ENCODE results near the gene ACP7. TPM values are rescaled to one million over a fixed set of nuclear protein-coding genes. Genes with fewer than 3 reads are reported as not detected.

ACP7 gene
- total and polyA plus RNA-seq, 2 donors (not counting 3 experiments of a cell fraction or from before 2014, with no cell fraction given): 0.04 to 0.49 TPM

DNA sequence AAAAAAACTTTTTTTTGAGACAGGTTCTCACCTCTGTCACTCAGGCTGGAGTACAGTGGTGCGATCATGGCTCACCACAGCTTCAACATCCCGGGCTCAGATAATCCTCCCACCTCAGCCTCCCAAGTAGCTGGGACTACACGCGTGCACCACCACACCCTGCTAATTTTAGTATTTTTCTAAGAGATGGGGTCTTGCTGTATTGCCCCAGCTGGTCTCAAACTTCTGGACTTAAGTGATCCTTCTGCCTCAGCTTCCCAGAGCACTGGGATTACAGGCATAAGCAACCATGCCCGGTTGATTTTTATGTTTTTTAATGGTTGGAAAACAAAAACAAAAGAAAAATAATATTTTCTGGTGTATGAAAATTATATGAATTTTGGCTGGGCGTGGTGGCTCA lies 9.2 kb upstream of the ACP7 start:
- Histone ChIP-seq H3K9me3 (replicated peaks; ENCODE audit: control insufficient read depth, insufficient read depth, low read length) (no peaks in the 10 kb centered on the region), H3K4me1 (ENCODE audit: control insufficient read depth, extremely low read depth, insufficient read depth, low read length) (peaks cover 23% of the 10 kb centered on the region), H3K27ac (ENCODE audit: insufficient read depth, low read depth, low read length) (peak overlapping the region; percentile 82), H3K4me2 (ENCODE audit: insufficient read depth, low read length) (no peak overlapping the region), H3K9me1 (replicated peaks; ENCODE audit: control insufficient read depth, extremely low read depth, insufficient read depth, low read length) (no peaks in the 10 kb centered on the region), H3K27me3 (ENCODE audit: control insufficient read depth in 2 of 2, insufficient read depth in 2 of 2, low read length in 2 of 2) (no peaks in the 10 kb centered on the region), H2AFZ (ENCODE audit: low read depth, low read length) (no peak overlapping the region), H3K36me3 (ENCODE audit: control insufficient read depth in 2 of 2, extremely low read depth in 1 of 2, insufficient read depth in 2 of 2, low read length in 2 of 2) (no peaks in the 10 kb centered on the region), H4K20me1 (replicated peaks; ENCODE audit: control insufficient read depth, extremely low read depth, insufficient read depth, low read length) (no peaks in the 10 kb centered on the region), H3K4me3 (replicated peaks in 1 of 3; ENCODE audit: insufficient read depth in 1 of 3, low read depth in 1 of 3, low read length in 3 of 3) (no peak overlapping the region), H3K9ac (replicated peaks; ENCODE audit: extremely low read depth, insufficient read depth, low read length) (no peak overlapping the region), H3K79me2 (ENCODE audit: control insufficient read depth, insufficient read depth, low read length) (no peaks in the 10 kb centered on the region)
- FAIRE-seq (no peak), DNase-seq (ENCODE audit: low read depth, low spot score) (no peak)
- intact Hi-C loops (cut with micrococcal nuclease): no loop called here
- no peak for TF ChIP-seq POLR2AphosphoS5 (IDR thresholded peaks at IDR 0.05; ENCODE audit: insufficient read depth, low read depth, low read length)
- no peak for TF ChIP-seq FOS (IDR thresholded peaks at IDR 0.05; ENCODE audit: borderline replicate concordance, insufficient read depth, low read length)
- TF ChIP-seq, protein P1, sequence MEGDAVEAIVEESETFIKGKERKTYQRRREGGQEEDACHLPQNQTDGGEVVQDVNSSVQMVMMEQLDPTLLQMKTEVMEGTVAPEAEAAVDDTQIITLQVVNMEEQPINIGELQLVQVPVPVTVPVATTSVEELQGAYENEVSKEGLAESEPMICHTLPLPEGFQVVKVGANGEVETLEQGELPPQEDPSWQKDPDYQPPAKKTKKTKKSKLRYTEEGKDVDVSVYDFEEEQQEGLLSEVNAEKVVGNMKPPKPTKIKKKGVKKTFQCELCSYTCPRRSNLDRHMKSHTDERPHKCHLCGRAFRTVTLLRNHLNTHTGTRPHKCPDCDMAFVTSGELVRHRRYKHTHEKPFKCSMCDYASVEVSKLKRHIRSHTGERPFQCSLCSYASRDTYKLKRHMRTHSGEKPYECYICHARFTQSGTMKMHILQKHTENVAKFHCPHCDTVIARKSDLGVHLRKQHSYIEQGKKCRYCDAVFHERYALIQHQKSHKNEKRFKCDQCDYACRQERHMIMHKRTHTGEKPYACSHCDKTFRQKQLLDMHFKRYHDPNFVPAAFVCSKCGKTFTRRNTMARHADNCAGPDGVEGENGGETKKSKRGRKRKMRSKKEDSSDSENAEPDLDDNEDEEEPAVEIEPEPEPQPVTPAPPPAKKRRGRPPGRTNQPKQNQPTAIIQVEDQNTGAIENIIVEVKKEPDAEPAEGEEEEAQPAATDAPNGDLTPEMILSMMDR (IDR thresholded peaks at IDR 0.05; ENCODE audit: extremely low read depth in 1 of 2, insufficient read depth in 1 of 2, low read depth in 1 of 2, low read length in 2 of 2): no peak
- POLR2A ChIA-PET: interaction anchor here (1.3 kb wide), 1 partner anchor 17 kb away, joined by 3 read pairs; no protein-coding TSS in a partner anchor
- BruUV-seq (replicated peaks): no TSS peak
- CTCF ChIA-PET: interaction anchor here (1.5 to 3.2 kb wide), 2 partner anchors 23 to 43 kb away, joined by 3 to 29 read pairs; no protein-coding TSS in a partner anchor
- dilution Hi-C loops (cut with MboI; ENCODE audit: extremely low pct_ligation_motif_present, low sequenced_read_pairs): no loop called here

DNA sequence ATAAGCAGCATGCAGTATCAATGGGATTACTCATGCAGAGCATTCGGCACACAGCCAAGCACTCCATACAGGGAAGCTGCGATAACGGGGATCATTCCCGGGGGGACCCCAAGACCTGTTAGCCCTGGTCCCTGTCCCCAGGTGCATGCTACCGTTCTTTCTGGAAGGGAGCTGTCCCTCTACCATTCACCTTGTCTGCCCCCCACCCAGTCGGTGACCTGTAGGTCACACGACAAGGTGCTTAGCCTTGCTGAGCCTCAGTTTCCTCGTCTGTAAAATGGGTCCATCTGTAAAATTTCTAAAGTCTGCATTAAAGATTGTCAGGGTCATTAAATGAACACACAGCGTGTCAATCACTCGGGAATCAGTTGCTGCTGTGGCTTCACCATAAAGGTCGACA lies 6.8 kb upstream of the ACP7 start:
- no peaks in the 10 kb centered on the region for H3K79me2 ChIP-seq (ENCODE audit: control insufficient read depth, insufficient read depth, low read length)
- dilution Hi-C loops (cut with MboI; ENCODE audit: extremely low pct_ligation_motif_present, low sequenced_read_pairs): no loop called here
- peak overlapping the region; percentile 3 for H3K27ac ChIP-seq (ENCODE audit: insufficient read depth, low read depth, low read length)
- no peak for TF ChIP-seq POLR2AphosphoS5 (IDR thresholded peaks at IDR 0.05; ENCODE audit: insufficient read depth, low read depth, low read length)
- FAIRE-seq (no peak), DNase-seq (ENCODE audit: low read depth, low spot score) (no peak)
- H3K4me3 ChIP-seq (replicated peaks in 1 of 3; ENCODE audit: insufficient read depth in 1 of 3, low read depth in 1 of 3, low read length in 3 of 3): no peak overlapping the region
- no peaks in the 10 kb centered on the region for H3K36me3 ChIP-seq (ENCODE audit: control insufficient read depth in 2 of 2, extremely low read depth in 1 of 2, insufficient read depth in 2 of 2, low read length in 2 of 2)
- peaks cover 23% of the 10 kb centered on the region for H3K4me1 ChIP-seq (ENCODE audit: control insufficient read depth, extremely low read depth, insufficient read depth, low read length)
- no peaks in the 10 kb centered on the region for H3K27me3 ChIP-seq (ENCODE audit: control insufficient read depth in 2 of 2, insufficient read depth in 2 of 2, low read length in 2 of 2)
- H2AFZ ChIP-seq (ENCODE audit: low read depth, low read length): no peak overlapping the region
- intact Hi-C loops (cut with micrococcal nuclease): no loop called here
- no peak overlapping the region for H3K9ac ChIP-seq (replicated peaks; ENCODE audit: extremely low read depth, insufficient read depth, low read length)
- no TSS peak for BruUV-seq (replicated peaks)
- no peaks in the 10 kb centered on the region for H4K20me1 ChIP-seq (replicated peaks; ENCODE audit: control insufficient read depth, extremely low read depth, insufficient read depth, low read length)
- H3K9me1 ChIP-seq (replicated peaks; ENCODE audit: control insufficient read depth, extremely low read depth, insufficient read depth, low read length): no peaks in the 10 kb centered on the region
- ChIA-PET POLR2A (no interaction called here), CTCF (no interaction called here)
- H3K4me2 ChIP-seq (ENCODE audit: insufficient read depth, low read length): no peak overlapping the region
- no peaks in the 10 kb centered on the region for H3K9me3 ChIP-seq (replicated peaks; ENCODE audit: control insufficient read depth, insufficient read depth, low read length)
